GM19328 (cell line): ENCODE results near the gene LMO7.

Experiments used
- ATAC-seq: cut with Tn5 transposase; IDR thresholded peaks from one replicate; pipeline ENCODE4 v1.9.1; 2021; ENCODE audit warnings: mild to moderate bottlenecking, moderate library complexity; ENCODE audit not compliant: unreplicated experiment

LMO7 gene

DNA sequence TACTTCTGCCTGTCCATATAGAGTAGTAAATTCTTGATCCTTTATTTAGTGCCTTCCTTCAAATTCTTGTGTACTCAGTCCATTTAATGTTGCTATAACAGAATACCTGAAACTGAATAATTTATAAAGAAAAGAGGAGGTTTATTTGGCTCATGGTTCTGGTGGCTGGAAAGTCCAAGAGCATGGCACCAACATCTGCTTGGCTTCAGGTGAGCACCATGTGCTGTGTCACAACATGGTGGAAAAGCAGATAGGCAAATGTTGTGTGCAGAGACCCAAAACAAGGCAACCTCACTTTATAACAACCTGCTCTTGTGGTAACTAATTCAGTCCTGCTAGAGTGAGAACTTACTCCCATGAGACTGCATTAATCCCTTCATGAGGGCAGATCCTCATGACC, 195.3 kb downstream of the LMO7 start:
- no peak for ATAC-seq

DNA sequence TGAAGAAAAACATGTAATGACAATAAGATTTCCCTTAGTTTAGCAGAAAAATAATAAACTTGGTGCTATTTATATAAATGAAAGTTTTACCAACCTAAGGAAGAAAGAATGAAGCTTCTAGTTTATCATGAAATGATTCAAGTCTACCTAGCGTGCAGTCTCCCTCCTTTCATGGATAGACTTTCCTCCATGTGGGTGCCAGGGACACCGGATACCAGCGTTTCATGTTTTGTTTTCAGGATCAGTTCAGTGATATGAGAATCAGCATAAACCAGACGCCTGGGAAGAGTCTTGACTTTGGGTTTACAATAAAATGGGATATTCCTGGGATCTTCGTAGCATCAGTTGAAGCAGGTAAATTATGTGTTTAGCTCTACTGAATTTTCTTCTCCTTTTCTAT, 196.7 kb downstream of the LMO7 start:
- ATAC-seq = no peak

DNA sequence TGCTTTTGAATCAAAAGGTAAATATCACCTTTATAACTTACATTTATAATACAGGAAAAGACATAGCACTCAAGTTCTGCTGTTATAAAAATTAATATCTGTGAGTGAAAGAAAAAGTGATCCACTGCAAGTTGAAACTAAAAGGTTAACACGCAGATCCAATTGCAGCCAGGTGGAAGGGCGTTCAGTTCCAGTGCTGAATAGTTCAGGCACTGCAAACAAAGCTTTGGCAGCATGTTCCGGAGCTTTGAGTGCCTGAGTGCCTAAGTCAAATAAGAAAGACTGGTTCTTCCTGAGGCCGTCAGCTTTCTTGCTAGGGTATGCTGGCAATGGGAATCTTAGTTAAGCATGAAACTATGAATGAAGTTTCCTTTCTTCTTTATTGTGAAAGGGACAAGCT, 200.3 kb downstream of the LMO7 start:
- no peak for ATAC-seq

DNA sequence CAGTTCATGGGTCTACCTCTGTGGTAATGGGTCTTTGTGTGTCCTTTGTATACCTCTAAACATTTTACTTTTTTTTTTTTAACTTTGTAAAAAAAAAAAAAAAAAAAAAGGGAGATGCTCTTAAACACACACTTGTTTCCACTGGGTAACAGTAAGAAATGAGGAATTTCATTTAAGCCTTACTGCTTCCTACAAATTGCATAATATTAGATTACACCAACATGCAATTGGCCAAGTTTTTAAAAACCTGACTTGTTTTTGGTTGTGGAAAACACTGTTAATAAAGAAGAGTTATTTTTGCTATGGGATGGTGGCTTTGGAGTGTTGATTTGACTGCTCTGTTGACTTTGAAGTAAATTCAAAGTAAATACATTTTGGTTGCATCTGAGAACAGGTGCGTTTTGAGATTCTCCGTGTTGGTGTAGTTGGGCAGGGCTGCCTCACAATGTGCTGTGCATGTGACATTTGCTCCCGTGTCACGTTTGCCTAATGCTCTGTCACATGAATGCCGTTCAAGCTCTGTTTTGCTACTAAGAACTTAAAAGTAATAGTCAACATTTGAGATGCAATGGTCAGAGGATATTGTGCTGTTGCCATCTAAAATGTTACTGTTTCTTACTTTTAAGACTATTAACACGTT, 202.4 kb downstream of the LMO7 start:
- no peak for ATAC-seq

DNA sequence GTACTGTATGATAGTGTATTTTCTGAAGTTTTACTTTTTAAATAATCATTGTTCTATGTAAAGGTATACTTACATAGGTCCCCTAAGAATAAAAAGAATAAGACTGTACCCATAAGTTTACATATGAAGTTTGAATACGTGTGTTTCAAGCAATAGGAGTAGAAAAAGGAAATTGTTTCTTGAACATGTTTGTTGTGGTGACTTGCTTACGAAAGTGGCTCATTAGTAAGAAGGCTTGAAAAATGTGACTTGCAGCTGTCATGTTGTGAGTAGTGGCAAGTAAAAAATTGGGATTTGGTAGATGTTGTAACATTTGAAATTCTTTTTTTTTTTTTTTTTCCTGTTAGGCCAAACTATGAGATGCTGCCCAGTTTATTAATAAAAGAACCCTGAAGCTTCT, 203.3 kb downstream of the LMO7 start:
- no peak for ATAC-seq

DNA sequence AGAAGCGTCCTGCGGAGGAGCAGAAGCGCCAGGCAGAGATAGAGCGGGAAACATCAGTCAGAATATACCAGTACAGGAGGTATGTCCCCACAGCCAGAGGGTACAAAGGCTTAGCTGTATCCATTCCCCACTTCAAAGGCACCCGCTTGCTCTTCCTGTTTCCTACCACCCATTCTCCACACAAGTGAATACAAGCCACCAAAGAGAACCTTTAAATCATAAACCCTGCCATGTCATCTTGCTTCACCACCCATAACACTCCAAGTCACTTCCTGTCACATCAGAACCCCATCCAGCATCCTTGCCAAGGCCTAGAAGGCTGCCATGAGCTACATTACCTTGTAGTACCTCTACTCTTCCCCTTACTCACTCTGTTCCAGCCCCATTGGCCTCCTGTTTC, 205.8 kb downstream of the LMO7 start:
- ATAC-seq = no peak

DNA sequence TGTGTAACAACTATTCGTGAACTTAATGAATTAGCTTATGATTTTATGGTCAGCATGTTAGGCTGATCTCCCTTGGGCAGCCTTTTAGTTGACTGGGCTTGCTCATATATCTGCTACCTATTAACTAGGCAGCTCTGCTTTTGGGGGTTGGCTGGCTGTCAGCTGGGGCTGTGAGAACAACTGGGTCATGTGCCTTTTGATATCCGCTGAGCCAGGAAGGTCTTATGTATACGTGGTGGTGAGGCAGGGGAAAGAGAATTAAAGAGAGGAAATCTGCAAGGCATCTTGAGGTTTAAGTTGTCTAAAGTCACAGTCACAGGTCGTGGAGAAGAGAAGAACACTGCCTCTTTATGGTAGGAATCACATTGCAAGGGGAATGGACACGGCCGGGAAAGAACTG, 206.9 kb downstream of the LMO7 start:
- no peak for ATAC-seq

DNA sequence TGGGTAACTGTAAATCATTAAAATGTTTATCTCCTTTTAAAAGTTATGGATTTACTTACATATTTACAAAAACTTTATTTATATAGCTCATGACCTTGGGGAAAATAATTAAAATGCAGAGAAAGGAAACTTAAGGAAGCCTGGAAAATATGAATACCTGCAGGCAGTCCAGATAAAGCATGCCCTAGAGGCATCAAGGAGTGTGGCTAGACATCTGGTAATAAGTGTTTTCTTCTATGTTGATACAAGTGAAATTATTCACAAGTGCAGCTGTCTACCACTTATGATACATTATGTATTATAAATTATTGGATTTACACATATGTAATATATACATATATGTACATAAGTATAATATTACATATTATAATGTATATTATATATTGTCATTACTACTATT, 207.9 kb downstream of the LMO7 start:
- ATAC-seq = no peak

DNA sequence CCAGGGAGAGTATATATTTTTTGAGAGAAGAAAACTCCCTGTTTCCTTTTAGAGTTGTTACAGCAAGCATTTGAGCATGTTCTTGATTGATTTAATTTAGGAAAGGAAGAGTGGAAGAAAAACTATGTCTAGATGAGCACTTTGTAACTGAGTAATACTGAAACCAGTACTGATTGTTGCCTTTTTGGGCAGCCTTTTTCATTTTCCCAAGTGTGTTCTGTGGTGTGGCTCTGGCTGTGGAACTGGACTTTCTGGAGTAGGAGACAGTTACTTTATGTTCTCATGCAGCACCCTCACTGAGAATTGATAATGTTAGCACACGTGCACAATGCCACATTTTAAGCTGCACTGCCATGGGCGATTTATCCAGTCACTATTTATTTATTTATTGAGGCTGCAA, 211.5 kb downstream of the LMO7 start:
- ATAC-seq = no peak

DNA sequence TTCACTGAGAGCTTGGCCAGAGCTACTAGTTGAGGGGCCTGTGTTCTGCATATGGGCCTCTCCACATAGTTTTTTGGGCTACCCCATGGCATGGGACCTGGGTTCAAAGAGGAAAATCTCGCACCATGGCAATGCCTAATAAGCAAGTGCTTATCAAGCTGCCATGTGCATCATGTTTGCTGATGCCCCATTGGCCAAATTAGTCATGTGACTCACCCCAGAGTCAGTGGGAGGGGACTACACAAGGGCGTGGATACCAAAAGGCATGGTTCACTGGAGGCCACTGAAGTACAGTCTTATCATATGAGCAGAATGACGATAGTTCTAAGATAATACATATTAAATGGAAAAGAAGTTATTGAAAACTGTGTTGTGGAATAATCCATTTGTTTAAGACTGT, 214.8 kb downstream of the LMO7 start:
- no peak for ATAC-seq

DNA sequence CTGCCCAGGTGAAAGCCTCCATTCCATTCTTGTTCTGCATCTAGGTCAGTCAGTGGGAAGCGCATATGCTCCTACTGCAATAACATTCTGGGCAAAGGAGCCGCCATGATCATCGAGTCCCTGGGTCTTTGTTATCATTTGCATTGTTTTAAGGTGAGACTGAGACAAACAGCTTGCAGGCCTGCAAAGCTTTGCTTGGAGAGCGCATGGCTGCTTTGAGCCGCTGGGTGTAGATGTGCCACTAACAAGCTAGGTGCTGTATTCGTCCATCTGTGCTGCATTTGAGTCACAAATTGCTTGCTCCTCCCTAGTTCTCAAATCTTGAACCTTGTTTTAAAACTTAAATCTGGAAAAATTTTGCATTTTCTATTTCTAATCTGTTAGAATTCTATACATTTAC, 219.1 kb downstream of the LMO7 start:
- ATAC-seq = no peak

DNA sequence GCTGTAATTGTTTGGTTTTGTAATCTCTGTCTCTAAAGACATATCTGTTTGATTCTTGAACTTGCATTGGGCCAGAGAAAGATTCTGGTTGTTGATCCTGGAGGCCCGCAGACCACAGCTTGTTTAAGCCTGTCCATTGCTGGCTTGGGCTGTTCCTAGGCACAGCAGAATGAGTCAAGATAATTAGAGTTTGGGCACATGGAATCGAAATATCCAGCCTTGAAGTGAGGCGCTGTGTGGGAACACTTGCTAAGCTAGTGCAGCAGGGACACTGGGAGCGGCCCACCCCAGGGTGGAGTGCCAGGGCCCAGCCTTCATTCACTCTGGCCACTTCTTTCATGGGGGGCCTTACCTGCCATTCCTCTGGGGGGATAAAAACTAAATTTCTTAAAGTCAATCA, 219.7 kb downstream of the LMO7 start:
- ATAC-seq = no peak

DNA sequence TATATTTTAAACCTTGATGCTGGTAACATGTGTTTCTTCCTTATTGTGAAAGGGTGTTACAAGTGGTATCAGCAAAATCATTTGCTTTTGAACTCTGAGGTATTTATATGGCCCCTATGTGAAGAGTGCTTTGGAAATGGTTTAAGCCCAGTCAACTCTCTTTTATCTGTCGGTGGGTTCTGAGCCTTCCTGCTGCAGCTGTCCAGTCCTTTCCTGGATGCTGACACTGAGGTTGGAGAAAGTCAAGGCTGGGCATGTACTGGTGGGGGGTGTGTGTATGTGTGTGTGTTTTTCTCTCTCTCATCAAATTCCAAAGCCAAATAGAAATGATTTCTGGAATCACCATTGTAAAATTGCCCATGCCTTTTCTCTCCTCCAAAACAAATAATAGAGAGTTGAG, 221.2 kb downstream of the LMO7 start:
- no peak for ATAC-seq

DNA sequence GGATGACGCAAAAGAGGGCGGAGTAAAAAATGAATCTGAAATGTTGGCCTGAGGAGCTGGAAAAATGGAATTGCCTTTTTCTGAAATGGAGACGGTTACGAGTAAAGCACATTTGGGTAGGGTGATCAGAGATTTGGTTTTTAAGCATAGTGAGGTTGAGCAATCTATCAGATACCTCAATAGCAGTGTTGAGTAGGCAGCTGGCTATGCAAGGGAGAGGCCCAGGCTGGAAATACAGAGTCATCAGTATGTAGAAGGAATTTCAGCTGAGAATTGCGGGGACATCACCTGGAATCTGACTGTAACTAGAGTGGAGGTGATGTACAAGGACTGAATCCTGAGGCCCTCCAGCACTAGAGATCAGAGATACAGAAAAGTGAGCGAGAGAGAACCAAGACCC, 224.8 kb downstream of the LMO7 start:
- no peak for ATAC-seq

DNA sequence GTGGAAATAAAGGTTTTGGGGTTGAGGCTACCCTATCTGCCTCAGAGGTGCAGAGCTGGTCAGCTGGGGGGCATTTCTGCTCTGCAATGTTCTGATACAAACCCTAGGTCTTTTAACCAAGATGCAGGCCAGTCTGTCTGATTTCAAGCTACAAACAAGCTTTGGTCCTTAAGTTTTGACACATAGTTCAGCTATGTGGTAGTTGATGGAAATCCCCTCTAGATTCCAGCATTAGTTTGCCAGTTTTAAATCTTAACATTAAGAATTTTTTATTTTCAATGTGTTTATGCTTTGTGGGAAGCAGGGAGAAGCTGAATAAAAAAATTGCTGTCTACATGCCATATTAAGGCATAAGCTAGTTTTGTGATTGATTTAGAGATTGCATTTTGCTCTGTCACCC, 225.7 kb downstream of the LMO7 start:
- no peak for ATAC-seq

DNA sequence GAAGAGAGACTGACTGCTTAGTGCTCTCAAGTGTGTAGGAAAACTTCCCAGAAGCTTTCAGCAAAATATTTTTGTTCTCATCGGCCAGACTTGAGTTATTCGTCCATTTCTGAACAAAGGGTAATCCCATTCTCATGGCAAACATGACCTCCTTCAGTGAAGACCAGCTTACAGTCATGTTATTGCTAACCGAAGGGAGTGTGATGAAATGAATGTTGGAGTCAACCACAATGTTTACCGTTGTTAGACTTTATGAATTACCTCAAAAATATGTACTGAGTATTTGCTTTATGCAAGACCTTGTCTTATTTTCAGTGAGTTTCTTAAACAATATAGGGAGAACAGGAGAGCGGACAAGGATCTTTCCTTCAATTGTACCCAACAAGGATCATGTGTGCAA, 228.6 kb downstream of the LMO7 start:
- no peak for ATAC-seq

DNA sequence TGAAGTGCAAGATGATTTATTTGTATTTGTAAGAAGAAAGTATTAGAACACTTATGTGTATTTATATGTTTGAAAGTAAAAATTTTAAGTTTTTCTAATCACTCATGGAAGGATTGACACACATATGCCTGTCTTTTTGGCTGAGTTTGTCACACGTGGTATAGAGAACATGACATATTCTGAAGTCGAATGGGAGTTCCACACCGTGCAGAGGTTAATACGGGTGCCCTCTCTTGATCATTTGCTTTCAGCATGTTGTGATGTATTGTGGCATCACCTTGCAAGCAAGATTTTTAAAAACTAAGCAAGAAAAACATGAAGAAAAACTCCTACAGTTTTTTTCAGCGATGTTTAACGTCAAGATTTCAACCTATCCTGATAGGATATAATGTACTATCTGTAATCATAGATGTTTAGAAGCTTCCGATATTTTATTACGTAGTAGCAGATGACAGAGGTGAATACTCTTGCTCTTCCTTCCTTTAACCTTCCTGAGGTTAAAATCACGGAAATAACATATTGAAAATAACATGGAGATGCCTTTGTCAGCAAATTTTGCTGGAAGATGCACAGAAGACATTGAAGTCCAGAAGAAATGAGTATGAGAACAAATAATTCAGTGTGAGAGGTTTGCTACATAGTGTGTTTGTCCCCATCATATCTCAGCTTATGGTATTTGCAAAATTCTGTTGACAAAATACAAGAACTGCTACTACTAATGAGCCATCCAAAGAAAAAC, 231.4 kb downstream of the LMO7 start:
- no peak for ATAC-seq

DNA sequence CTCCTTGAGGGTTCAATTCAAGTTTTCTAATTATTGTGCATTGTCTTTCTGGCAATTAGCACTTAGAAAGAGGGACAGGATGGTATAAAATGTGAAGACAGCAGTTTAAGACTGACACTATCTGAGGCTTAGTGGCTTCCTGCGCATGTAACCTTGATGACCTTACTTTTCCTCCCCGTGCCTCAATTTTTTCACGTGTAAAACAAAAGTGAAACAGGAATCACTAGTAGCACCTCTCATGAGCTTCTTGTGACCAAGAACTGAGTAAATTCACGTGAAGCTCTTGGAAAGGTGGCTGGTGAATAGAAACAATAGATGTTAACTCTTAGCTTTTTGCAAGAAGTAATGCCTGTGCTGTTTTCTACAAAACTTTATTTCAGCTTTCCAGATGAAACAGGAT, 233.9 kb downstream of the LMO7 start:
- ATAC-seq = no peak

DNA sequence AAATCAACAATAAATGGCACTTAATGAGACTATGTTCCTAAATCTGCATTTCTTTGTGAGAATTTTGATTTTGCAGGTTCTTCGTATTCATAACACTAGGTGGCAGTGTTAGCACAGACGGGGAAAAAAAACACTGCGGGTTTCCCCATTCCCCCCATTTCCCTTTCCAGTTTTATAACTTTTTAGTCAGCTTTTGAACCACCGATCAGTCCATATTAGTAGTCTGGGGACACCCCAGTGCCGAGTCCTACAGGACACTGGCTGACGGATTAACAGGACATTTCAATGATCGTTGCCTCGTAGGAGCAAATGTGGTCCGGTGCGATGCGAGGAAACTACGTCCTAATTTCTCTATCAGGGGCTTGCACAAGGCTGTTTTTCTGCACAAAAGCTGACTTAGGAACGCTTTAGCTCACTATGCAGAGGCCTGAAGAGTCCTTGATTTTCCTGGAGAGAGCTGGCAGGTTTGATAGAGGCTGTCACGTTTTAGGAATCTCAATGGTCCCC, 234.3 kb downstream of the LMO7 start:
- no peak for ATAC-seq

DNA sequence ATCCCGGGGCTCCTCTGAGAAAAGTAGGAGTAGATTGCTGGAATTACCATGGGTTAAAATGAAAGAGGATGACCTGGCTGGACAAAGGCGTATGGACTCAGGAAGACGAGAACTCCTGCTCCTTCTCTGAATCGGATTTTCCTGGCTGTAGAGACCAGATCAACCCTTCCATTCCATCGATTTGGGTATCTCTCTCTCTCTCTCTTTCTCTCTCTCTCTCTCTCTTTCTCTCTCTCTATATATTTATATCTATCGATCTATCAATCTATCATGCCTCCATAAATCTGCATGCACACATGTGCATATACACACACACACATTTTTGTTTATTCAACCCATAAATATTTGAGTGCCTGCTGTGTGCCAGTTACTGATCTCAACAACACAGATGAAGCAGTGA, 234.9 kb downstream of the LMO7 start:
- ATAC-seq = no peak

DNA sequence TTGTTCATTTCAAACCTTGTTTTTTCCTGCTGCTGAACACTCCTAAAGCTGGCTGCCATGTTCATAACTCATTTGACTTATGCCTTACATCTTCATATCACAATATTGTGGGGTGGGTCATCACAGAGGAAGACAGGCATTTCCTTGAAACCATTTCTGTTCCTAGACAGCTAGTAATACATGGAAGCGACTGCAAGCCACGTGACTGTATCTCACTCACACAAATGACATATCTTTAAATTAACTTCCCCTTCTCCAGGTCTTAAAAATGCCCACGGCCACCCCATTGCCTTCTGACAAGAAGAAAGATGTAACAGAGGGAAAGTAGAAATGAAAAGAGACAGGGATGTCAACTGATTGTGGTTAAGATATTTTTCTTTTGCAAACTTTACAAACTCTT, 236.8 kb downstream of the LMO7 start:
- ATAC-seq = no peak

DNA sequence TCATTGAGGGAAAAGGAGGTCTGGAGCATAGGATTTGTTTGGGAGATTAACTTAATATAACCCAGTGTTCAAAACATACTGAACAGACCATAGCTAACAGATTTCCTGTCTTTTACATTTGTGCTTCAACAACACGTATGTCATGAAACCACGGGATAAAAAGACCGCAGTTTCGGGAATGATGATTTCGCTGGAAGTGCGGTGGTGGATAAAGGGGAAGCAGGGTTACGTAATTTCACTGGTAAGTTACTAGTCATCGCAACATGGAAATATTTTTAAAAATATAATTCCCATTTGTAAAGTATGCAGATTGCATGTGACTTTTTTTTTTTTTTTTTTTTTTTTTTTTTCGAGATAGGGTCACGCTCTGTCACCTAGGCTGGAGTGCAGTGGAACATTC, 237.4 kb downstream of the LMO7 start:
- no peak for ATAC-seq

DNA sequence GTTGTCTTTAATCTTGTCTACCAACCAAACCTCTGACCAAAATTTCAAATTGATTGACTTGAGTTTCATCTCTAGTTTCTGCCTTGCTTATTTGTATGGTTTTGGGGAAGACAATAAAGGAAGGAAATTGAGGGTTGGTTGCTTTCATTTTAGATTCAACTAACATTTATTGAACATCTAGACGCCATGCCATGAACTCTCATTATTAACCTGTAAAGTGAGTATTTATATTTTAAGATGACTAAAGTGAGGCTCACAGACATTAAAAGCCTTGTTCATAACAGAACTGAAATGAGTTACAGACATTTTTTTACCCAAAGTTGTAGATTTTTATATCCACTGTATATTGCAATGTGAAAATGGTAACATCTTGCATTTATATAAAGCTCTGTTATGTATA, 239.3 kb downstream of the LMO7 start:
- no peak for ATAC-seq
